Measurements from ENCODE around the gene KCNT1. TPM values are rescaled to one million over a fixed set of nuclear protein-coding genes. Genes with fewer than 3 reads are reported as not detected.

The KCNT1 gene
- not detected in 2 replicates for total RNA-seq

- H3K36me3 ChIP-seq (ENCODE audit: control insufficient read depth, insufficient read depth, low read length), result no peaks in the 10 kb centered on the region
- no peak within 1 kb of the TSS for H3K4me3 ChIP-seq (ENCODE audit: low read depth, low read length)
- no peak for DNase-seq (ENCODE audit: low read depth)
- H3K27me3 ChIP-seq (ENCODE audit: control insufficient read depth, insufficient read depth, low read length), result peaks cover 34% of the 10 kb centered on the region
- TF ChIP-seq, protein P1, sequence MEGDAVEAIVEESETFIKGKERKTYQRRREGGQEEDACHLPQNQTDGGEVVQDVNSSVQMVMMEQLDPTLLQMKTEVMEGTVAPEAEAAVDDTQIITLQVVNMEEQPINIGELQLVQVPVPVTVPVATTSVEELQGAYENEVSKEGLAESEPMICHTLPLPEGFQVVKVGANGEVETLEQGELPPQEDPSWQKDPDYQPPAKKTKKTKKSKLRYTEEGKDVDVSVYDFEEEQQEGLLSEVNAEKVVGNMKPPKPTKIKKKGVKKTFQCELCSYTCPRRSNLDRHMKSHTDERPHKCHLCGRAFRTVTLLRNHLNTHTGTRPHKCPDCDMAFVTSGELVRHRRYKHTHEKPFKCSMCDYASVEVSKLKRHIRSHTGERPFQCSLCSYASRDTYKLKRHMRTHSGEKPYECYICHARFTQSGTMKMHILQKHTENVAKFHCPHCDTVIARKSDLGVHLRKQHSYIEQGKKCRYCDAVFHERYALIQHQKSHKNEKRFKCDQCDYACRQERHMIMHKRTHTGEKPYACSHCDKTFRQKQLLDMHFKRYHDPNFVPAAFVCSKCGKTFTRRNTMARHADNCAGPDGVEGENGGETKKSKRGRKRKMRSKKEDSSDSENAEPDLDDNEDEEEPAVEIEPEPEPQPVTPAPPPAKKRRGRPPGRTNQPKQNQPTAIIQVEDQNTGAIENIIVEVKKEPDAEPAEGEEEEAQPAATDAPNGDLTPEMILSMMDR (IDR thresholded peaks at IDR 0.05; ENCODE audit: insufficient read depth, low read length, poor library complexity, severe bottlenecking), result peak; percentile 31
These were observed at the start of gene KCNT1 for GRCh38 chr9:135701959-135702721. TSS of gene KCNT1 (plus strand) at chr9:135702185. CDS start at chr9:135702259, 74 bp downstream.

DNA sequence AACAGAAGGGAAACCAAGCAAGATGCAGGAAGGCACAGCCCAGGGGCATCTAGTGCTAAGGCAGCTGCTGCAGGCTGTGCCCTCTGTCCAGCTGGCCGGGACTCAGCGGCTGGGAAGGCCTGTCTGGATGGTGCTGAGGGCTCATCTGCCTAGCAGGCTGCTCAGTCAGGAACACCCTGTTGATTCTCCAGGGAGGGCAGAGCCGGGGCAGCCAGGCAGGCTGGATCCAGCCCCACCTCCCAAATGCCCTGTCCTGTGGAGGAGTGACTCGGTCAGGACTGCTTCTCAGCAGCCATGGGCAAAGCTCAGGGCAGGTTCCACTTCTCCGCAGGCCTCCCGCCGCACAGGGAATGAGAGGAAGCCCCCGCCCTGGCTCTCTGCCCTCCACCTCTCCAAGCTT is 46.7 kb upstream of the KCNT1 start:
- DNase-seq (ENCODE audit: low read depth), result no peak
- TF ChIP-seq, protein P1 (IDR thresholded peaks at IDR 0.05; ENCODE audit: insufficient read depth, low read length, poor library complexity, severe bottlenecking), result no peak
- no peak overlapping the region for H3K4me3 ChIP-seq (ENCODE audit: low read depth, low read length)
- peaks cover 2% of the 10 kb centered on the region for H3K27me3 ChIP-seq (ENCODE audit: control insufficient read depth, insufficient read depth, low read length)
- H3K36me3 ChIP-seq (ENCODE audit: control insufficient read depth, insufficient read depth, low read length), result no peaks in the 10 kb centered on the region

DNA sequence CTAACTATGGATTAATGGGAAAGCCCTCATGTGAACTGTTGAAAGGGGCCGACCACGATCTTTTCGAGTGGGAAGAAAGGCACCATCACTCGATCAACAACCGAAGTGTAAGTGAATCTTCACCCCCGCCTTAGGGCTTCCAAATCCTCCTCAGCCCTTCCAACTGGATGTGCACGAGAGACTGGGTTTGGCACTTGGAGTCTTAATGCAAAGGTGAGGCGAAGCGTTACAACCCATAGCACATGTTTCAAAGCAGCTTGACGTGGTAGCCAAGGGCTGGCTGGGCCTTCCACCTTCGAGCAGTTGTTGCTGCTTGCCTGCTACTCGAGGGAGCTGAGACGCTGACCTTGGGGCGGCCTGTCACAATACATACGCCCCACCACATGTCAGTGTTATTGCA is 44.6 kb upstream of the KCNT1 start:
- no peak for DNase-seq (ENCODE audit: low read depth)
- TF ChIP-seq, protein P1 (IDR thresholded peaks at IDR 0.05; ENCODE audit: insufficient read depth, low read length, poor library complexity, severe bottlenecking), result no peak
- Histone ChIP-seq H3K4me3 (ENCODE audit: low read depth, low read length) (no peak overlapping the region), H3K27me3 (ENCODE audit: control insufficient read depth, insufficient read depth, low read length) (peaks cover 2% of the 10 kb centered on the region), H3K36me3 (ENCODE audit: control insufficient read depth, insufficient read depth, low read length) (no peaks in the 10 kb centered on the region)

DNA sequence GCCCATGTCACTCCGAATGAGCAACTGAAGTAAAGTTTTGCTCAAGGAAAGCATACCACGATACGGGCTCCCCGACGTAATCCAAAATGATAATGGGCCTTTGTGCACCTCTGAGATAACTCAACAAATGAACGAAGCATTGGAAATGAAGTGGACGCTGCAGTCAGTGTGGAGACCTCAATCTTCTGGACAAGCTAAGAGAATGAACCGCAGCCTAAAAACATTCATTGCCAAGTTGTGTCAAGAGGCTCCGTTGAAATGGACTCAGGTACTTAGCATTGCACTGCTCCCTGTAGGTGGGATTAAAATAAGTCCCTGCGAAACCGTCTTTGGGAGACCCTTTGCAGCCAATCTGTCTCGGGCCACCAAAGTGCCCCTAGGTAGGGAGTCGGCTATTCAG is 42.7 kb upstream of the KCNT1 start:
- H3K4me3 ChIP-seq (ENCODE audit: low read depth, low read length), result no peak overlapping the region
- TF ChIP-seq, protein P1 (IDR thresholded peaks at IDR 0.05; ENCODE audit: insufficient read depth, low read length, poor library complexity, severe bottlenecking), result no peak
- no peaks in the 10 kb centered on the region for H3K36me3 ChIP-seq (ENCODE audit: control insufficient read depth, insufficient read depth, low read length)
- peaks cover 2% of the 10 kb centered on the region for H3K27me3 ChIP-seq (ENCODE audit: control insufficient read depth, insufficient read depth, low read length)
- DNase-seq (ENCODE audit: low read depth), result no peak

DNA sequence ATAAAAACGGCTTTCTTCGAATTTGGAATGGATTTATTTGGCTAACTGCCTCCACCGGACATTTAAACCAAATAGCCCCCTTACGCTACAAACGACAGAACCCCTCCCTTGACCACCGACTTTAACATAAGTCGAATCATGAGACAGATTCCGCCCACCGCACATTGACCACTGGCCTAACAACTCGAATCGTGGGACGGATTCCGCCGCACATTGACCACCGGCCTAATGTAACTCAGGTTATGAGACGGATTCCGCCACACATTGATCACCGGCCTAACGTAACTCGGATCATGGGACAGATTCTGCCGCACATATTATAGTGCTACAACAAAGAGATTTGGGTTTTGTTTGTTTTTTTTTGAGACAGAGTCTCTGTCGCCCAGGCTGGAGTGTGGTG is 41.6 kb upstream of the KCNT1 start:
- TF ChIP-seq, protein P1 (IDR thresholded peaks at IDR 0.05; ENCODE audit: insufficient read depth, low read length, poor library complexity, severe bottlenecking), result no peak
- H3K4me3 ChIP-seq (ENCODE audit: low read depth, low read length), result no peak overlapping the region
- no peak for DNase-seq (ENCODE audit: low read depth)
- H3K27me3 ChIP-seq (ENCODE audit: control insufficient read depth, insufficient read depth, low read length), result peaks cover under 1% of the 10 kb centered on the region
- H3K36me3 ChIP-seq (ENCODE audit: control insufficient read depth, insufficient read depth, low read length), result no peaks in the 10 kb centered on the region
